ENCODE results near the gene SOX8. TPM values are rescaled to one million over a fixed set of nuclear protein-coding genes. Genes with fewer than 3 reads are reported as not detected.
A peak's percentile ranks its signal among the peaks of the same experiment; 100 is the strongest.

SOX8 gene
- total RNA-seq, 1 experiment from 2014 or later = 5.2 TPM

DNA sequence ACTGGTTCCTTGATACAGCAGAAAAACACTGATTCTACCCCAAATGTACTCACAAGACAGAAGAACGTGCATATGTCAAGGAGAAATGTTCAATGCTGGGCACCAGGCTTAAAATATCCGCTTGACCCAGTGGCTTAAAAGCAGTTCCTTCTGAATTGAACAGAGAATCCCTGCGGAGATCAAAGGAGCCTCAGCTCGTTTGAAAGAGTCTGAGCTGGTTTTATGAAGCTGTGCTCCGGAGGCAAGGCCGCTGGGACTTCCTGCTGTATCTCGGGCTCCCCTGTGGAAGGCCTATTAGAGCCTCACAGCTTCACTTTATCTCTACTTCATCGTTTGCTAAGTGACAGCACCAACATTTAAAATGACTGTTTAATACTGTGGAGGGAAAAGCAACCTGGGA, 12.9 kb upstream of the SOX8 start:
- 0 out of 2 replicates have a peak overlapping the region, but pooled peaks have one; percentile 21 for H3K27ac ChIP-seq (ENCODE audit: low read depth, low read length)
- TF ChIP-seq TCF7L2 (IDR thresholded peaks at IDR 0.05; ENCODE audit: borderline replicate concordance, extremely low read depth, insufficient read depth, insufficient read length) = peak; percentile 71
- TF ChIP-seq, protein P1, sequence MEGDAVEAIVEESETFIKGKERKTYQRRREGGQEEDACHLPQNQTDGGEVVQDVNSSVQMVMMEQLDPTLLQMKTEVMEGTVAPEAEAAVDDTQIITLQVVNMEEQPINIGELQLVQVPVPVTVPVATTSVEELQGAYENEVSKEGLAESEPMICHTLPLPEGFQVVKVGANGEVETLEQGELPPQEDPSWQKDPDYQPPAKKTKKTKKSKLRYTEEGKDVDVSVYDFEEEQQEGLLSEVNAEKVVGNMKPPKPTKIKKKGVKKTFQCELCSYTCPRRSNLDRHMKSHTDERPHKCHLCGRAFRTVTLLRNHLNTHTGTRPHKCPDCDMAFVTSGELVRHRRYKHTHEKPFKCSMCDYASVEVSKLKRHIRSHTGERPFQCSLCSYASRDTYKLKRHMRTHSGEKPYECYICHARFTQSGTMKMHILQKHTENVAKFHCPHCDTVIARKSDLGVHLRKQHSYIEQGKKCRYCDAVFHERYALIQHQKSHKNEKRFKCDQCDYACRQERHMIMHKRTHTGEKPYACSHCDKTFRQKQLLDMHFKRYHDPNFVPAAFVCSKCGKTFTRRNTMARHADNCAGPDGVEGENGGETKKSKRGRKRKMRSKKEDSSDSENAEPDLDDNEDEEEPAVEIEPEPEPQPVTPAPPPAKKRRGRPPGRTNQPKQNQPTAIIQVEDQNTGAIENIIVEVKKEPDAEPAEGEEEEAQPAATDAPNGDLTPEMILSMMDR (IDR thresholded peaks at IDR 0.05 in 2 of 3, conservative IDR thresholded peaks at IDR 0.05 in 1 of 3; ENCODE audit: borderline replicate concordance in 1 of 3, insufficient read depth in 1 of 3, low read depth in 2 of 3, low read length in 2 of 3) = no peak
- no peak for TF ChIP-seq ZNF274 (IDR thresholded peaks at IDR 0.05; ENCODE audit: low read depth, low read length)
- no peak overlapping the region for H3K4me3 ChIP-seq (replicated peaks in 1 of 2; ENCODE audit: low read depth in 1 of 2, low read length in 2 of 2)
- CTCF ChIA-PET = no interaction called here
- POLR2A ChIA-PET = no interaction called here
- peaks cover 12% of the 10 kb centered on the region; the same call in 1 of the 2 replicates for H3K79me2 ChIP-seq (ENCODE audit: insufficient read depth, low read length)
- H3K9ac ChIP-seq (ENCODE audit: low read length) = no peak overlapping the region
- intact Hi-C loops (cut with micrococcal nuclease) = no loop called here
- RAD21 ChIA-PET (ENCODE audit: low non-redundant PET in 1 of 2, low total read pairs in 2 of 2, uncharacterized antibody in 2 of 2, unreplicated experiment in 2 of 2) = no interaction called here
- H3K9me3 ChIP-seq (ENCODE audit: control insufficient read depth in 1 of 2, insufficient read depth in 1 of 2, low read depth in 1 of 2, low read length in 2 of 2) = no peaks in the 10 kb centered on the region; a peak in 1 of 4 replicates
- H3K4me1 ChIP-seq (ENCODE audit: control insufficient read depth in 1 of 2, insufficient read depth in 2 of 2, low read length in 2 of 2) = peaks cover 16 to 22% of the 10 kb centered on the region in 2 experiments
- no peak overlapping the region for H2AFZ ChIP-seq (ENCODE audit: low read depth, low read length, poor library complexity, severe bottlenecking)
- no peak for ATAC-seq
- DNase-seq (ENCODE audit: low read depth, low spot score) = no peak
- BruUV-seq (replicated peaks) = no TSS peak
- peaks cover 0 to 10% of the 10 kb centered on the region in 2 experiments; a peak in 1 of 4 replicates for H3K36me3 ChIP-seq (ENCODE audit: control insufficient read depth in 1 of 2, insufficient read depth in 2 of 2, low read length in 2 of 2)
- H3K9me2 ChIP-seq (ENCODE audit: insufficient read depth) = no peaks in the 10 kb centered on the region
- H4K20me1 ChIP-seq (ENCODE audit: insufficient read depth) = no peaks in the 10 kb centered on the region
- 0 out of 2 replicates have a peak overlapping the region, but pooled peaks have one; percentile 4 for H3K4me2 ChIP-seq (ENCODE audit: low read length)
- no peaks in the 10 kb centered on the region for H3K27me3 ChIP-seq (ENCODE audit: insufficient read depth, low read length)

DNA sequence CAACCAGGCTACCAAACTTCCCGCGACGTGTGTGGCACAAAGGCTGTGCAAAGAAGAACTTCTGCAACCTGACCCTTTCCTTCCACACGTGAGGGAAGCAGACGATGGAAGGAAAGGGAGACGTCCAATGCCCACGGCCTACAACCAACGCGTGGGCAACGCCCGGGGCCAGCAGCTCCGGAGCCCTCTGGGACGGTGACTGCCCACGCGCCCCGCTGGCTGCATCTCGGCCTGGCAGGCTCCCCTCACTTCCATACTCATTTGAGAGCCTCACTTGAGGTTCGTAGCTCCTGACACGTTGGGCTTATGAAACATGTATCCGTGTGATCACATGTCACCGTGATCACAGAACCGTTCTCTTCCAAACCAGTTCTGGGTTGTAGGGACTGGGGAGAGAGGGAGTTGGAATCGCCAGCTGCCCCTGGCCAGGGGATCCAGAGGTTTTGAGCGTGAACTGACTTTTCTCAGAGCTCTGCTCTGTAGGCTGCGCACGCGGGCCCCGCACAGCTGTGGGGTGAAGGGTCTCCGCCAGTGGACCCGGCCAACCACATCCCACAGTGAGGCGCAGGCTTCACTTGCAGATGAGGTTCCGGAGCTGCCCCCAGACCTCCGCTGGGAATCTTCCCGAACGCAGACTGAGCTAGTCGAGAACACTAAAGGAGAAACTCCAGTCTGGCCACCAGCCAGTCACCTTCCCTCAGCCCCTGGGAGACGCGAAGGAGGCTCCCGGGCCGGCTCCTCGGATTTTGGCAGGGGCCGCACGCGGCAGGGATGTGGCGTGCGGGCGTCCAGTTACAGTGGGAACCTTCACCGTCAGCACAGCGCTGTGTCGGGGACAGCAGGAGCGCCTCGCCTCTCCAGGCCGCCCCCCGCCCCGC, 11.8 kb upstream of the SOX8 start:
- Histone ChIP-seq H3K9ac (ENCODE audit: low read length) (peak overlapping the region; percentile 92), H4K20me1 (ENCODE audit: insufficient read depth) (no peaks in the 10 kb centered on the region)
- RAD21 ChIA-PET (ENCODE audit: low non-redundant PET in 1 of 2, low total read pairs in 2 of 2, uncharacterized antibody in 2 of 2, unreplicated experiment in 2 of 2) = no interaction called here

More for the DNA sequence above, 11.8 kb upstream of the SOX8 start:
- Histone ChIP-seq H3K4me3 (replicated peaks in 1 of 2; ENCODE audit: low read depth in 1 of 2, low read length in 2 of 2) (peak overlapping the region; percentile 72 to 93), H3K4me2 (ENCODE audit: low read length) (peak overlapping the region; percentile 91), H3K4me1 (ENCODE audit: control insufficient read depth in 1 of 2, insufficient read depth in 2 of 2, low read length in 2 of 2) (peaks cover 16 to 22% of the 10 kb centered on the region in 2 experiments), H3K27ac (ENCODE audit: low read depth, low read length) (peak overlapping the region; percentile 91), H3K9me2 (ENCODE audit: insufficient read depth) (no peaks in the 10 kb centered on the region), H3K9me3 (ENCODE audit: control insufficient read depth in 1 of 2, insufficient read depth in 1 of 2, low read depth in 1 of 2, low read length in 2 of 2) (no peaks in the 10 kb centered on the region; a peak in 1 of 4 replicates), H3K27me3 (ENCODE audit: insufficient read depth, low read length) (no peaks in the 10 kb centered on the region), H3K79me2 (ENCODE audit: insufficient read depth, low read length) (peaks cover 12% of the 10 kb centered on the region; the same call in 1 of the 2 replicates), H3K36me3 (ENCODE audit: control insufficient read depth in 1 of 2, insufficient read depth in 2 of 2, low read length in 2 of 2) (peaks cover 0 to 10% of the 10 kb centered on the region in 2 experiments; a peak in 1 of 4 replicates), H2AFZ (ENCODE audit: low read depth, low read length, poor library complexity, severe bottlenecking) (no peak overlapping the region)
- TSS peak; percentile 52 for BruUV-seq (replicated peaks)
- peak; percentile 2 for ATAC-seq
- POLR2A ChIA-PET = no interaction called here
- TF ChIP-seq, protein P2, sequence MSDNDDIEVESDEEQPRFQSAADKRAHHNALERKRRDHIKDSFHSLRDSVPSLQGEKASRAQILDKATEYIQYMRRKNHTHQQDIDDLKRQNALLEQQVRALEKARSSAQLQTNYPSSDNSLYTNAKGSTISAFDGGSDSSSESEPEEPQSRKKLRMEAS (IDR thresholded peaks at IDR 0.05) = peak; percentile 9; the same call in 1 of the 2 replicates
- TF ChIP-seq, protein P3, sequence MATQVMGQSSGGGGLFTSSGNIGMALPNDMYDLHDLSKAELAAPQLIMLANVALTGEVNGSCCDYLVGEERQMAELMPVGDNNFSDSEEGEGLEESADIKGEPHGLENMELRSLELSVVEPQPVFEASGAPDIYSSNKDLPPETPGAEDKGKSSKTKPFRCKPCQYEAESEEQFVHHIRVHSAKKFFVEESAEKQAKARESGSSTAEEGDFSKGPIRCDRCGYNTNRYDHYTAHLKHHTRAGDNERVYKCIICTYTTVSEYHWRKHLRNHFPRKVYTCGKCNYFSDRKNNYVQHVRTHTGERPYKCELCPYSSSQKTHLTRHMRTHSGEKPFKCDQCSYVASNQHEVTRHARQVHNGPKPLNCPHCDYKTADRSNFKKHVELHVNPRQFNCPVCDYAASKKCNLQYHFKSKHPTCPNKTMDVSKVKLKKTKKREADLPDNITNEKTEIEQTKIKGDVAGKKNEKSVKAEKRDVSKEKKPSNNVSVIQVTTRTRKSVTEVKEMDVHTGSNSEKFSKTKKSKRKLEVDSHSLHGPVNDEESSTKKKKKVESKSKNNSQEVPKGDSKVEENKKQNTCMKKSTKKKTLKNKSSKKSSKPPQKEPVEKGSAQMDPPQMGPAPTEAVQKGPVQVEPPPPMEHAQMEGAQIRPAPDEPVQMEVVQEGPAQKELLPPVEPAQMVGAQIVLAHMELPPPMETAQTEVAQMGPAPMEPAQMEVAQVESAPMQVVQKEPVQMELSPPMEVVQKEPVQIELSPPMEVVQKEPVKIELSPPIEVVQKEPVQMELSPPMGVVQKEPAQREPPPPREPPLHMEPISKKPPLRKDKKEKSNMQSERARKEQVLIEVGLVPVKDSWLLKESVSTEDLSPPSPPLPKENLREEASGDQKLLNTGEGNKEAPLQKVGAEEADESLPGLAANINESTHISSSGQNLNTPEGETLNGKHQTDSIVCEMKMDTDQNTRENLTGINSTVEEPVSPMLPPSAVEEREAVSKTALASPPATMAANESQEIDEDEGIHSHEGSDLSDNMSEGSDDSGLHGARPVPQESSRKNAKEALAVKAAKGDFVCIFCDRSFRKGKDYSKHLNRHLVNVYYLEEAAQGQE (IDR thresholded peaks at IDR 0.05; ENCODE audit: low read depth) = no peak
- intact Hi-C loops (cut with micrococcal nuclease) = no loop called here
- CTCF ChIA-PET = no interaction called here
- no peak for DNase-seq (ENCODE audit: low read depth, low spot score)
